ENCODE results near the gene KDM4F. TPM values are rescaled to one million over a fixed set of nuclear protein-coding genes. Genes with fewer than 3 reads are reported as not detected.

Gene KDM4F
- total RNA-seq, 4 donors from 2014 or later: not detected

DNA sequence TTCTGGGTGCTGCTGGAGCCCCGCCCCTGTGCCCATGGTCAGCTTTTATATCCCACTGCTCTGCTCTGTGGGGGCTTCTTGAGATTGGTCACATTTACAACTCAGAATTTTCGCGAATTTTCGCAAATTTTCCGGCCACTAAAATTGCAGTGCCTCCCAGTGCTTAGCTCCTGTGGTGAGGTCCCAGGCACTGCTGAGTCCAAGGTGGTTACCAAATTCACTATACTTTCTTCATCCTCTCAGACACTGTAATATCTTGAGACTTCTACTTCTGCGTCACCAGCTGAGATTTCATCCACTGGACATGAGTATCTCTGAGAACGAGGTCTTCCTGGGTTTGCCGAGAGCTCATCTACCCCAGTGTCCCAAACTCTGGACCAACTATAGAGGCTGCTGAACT is 8.7 kb downstream of the KDM4F start:
- no peaks in the 10 kb centered on the region for H3K27me3 ChIP-seq
- no peak overlapping the region for H3K27ac ChIP-seq
- TF ChIP-seq, protein P1, sequence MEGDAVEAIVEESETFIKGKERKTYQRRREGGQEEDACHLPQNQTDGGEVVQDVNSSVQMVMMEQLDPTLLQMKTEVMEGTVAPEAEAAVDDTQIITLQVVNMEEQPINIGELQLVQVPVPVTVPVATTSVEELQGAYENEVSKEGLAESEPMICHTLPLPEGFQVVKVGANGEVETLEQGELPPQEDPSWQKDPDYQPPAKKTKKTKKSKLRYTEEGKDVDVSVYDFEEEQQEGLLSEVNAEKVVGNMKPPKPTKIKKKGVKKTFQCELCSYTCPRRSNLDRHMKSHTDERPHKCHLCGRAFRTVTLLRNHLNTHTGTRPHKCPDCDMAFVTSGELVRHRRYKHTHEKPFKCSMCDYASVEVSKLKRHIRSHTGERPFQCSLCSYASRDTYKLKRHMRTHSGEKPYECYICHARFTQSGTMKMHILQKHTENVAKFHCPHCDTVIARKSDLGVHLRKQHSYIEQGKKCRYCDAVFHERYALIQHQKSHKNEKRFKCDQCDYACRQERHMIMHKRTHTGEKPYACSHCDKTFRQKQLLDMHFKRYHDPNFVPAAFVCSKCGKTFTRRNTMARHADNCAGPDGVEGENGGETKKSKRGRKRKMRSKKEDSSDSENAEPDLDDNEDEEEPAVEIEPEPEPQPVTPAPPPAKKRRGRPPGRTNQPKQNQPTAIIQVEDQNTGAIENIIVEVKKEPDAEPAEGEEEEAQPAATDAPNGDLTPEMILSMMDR (IDR thresholded peaks at IDR 0.05 in 4 of 5, conservative IDR thresholded peaks at IDR 0.05 in 1 of 5): no peak
- TF ChIP-seq POLR2A (IDR thresholded peaks at IDR 0.05): no peak
- in situ Hi-C loops (cut with MboI; ENCODE audit: low sequenced_read_pairs in 4 of 4): loop anchor here in 1 of 4 donors (25.0 kb wide), 1 partner anchor 179 kb away; the partner anchor contains the start of gene SESN3
- ATAC-seq (no peak), DNase-seq (no peak)
- H3K4me1 ChIP-seq: no peaks in the 10 kb centered on the region
- H3K36me3 ChIP-seq: no peaks in the 10 kb centered on the region
- H3K9me3 ChIP-seq: no peaks in the 10 kb centered on the region
- no peak overlapping the region for H3K4me3 ChIP-seq
- intact Hi-C loops (cut with DNase I; ENCODE audit: low total_unique reads): no loop called here

DNA sequence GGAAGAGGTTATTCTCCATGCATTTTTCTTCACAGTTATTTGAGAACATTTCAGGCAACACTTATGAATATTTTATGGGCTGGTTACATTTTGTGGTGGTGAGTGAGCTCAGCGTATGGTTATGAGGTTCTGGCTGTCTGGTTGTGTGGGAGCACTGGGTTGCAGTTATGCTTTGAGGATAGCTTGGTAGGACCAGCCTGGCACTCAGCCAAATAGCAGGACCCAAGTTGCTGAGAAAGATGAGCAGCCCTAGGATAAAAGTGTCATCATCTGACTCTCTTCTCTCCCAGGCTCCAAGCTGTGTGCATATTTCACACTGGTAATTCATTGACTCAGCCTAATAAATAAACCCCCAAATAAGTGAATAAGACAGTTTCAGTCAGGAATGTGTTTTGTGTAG is 9.4 kb downstream of the KDM4F start:
- no peaks in the 10 kb centered on the region for H3K36me3 ChIP-seq
- no peak for DNase-seq
- intact Hi-C loops (cut with DNase I; ENCODE audit: low total_unique reads) (no loop called here), in situ Hi-C loops (cut with MboI; ENCODE audit: low sequenced_read_pairs in 4 of 4) (loop anchor here in 1 of 4 donors (25.0 kb wide), 1 partner anchor 179 kb away; the partner anchor contains the start of gene SESN3)
- no peaks in the 10 kb centered on the region for H3K4me1 ChIP-seq
- H3K4me3 ChIP-seq: no peak overlapping the region
- ATAC-seq: no peak
- no peak overlapping the region for H3K27ac ChIP-seq
- no peaks in the 10 kb centered on the region for H3K9me3 ChIP-seq
- TF ChIP-seq, protein P1 (IDR thresholded peaks at IDR 0.05 in 4 of 5, conservative IDR thresholded peaks at IDR 0.05 in 1 of 5): no peak
- TF ChIP-seq POLR2A (IDR thresholded peaks at IDR 0.05): no peak
- no peaks in the 10 kb centered on the region for H3K27me3 ChIP-seq

DNA sequence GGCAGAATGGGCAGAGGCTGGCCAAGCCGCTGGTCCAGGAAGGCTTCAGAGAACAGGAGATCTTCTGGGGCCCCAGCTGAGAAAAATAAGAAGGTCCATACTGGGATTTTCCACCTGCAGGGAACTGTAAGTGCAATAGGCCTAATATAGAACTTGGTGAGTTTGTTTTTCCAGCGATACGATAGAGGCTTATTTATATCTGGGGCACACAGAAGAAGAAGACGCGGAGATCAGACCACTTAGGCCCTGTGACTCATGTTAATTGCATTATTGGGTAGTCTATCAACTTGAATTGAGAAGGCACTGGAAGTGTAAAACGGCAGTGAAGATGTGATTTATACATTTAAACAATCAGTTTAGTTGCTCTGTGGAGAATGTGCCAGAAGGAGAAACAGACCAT is 9.8 kb downstream of the KDM4F start:
- in situ Hi-C loops (cut with MboI; ENCODE audit: low sequenced_read_pairs in 4 of 4) (loop anchor here in 1 of 4 donors (25.0 kb wide), 1 partner anchor 178 kb away; the partner anchor contains the start of gene SESN3), intact Hi-C loops (cut with DNase I; ENCODE audit: low total_unique reads) (no loop called here)
- H3K9me3 ChIP-seq: no peaks in the 10 kb centered on the region
- no peak for TF ChIP-seq POLR2A (IDR thresholded peaks at IDR 0.05)
- TF ChIP-seq, protein P1 (IDR thresholded peaks at IDR 0.05 in 4 of 5, conservative IDR thresholded peaks at IDR 0.05 in 1 of 5): no peak
- no peak overlapping the region for H3K27ac ChIP-seq
- H3K4me3 ChIP-seq: no peak overlapping the region
- no peaks in the 10 kb centered on the region for H3K4me1 ChIP-seq
- ATAC-seq (no peak), DNase-seq (no peak)
- no peaks in the 10 kb centered on the region for H3K27me3 ChIP-seq
- no peaks in the 10 kb centered on the region for H3K36me3 ChIP-seq

DNA sequence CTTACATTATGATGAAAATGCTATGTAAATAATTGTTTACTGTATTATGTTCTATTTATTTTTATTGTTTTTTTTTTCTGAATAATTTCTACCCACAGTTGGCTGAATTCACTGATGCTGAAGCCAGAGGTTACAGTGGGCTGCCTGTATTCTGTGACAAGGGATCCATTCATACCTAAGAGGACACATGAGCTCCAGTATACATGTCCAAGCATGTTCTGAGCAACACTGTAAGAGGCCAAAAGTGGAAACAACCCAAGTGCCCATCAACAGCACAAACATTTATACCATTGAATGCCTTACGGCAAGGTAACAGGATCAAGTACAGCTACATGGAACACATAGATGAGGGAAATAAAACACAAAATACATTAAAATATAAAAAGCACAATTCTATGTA is 16.1 kb downstream of the KDM4F start:
- H3K27ac ChIP-seq: no peak overlapping the region
- no peaks in the 10 kb centered on the region for H3K36me3 ChIP-seq
- intact Hi-C loops (cut with DNase I; ENCODE audit: low total_unique reads): loop anchor here (5.0 to 10.0 kb wide), 5 partner anchors 93 to 1323 kb away; partner anchors contain the start of genes C11orf54, CWC15, KDM4D and TAF1D
- H3K9me3 ChIP-seq: no peaks in the 10 kb centered on the region
- no peaks in the 10 kb centered on the region for H3K27me3 ChIP-seq
- no peak for DNase-seq
- no peak overlapping the region for H3K4me3 ChIP-seq
- peaks cover 19 to 21% of the 10 kb centered on the region in 2 donors for H3K4me1 ChIP-seq
- TF ChIP-seq POLR2A (IDR thresholded peaks at IDR 0.05): no peak
- TF ChIP-seq, protein P1 (IDR thresholded peaks at IDR 0.05 in 4 of 5, conservative IDR thresholded peaks at IDR 0.05 in 1 of 5): no peak
- in situ Hi-C loops (cut with MboI; ENCODE audit: low sequenced_read_pairs in 4 of 4): loop anchor here (5.0 to 25.0 kb wide), 4 partner anchors 77 to 699 kb away; partner anchors contain the start of genes CWC15 (in 2 of the 4), KDM4D (in 2 of the 4) and SESN3 (in 1 of the 4)
- no peak for ATAC-seq
